ENCODE results near the gene IL1RAPL2.

- TF ChIP-seq ZNF274 (IDR thresholded peaks at IDR 0.05; ENCODE audit: low read depth, low read length), result no peak
- TF ChIP-seq YY1 (IDR thresholded peaks at IDR 0.05; ENCODE audit: insufficient read depth, insufficient read length), result no peak
Observed at GRCh38 chrX:105126201-105126600, 560.2 kb downstream of the IL1RAPL2 start.

All from NT2/D1 (cell line).